Gastroesophageal sphincter (tissue), 4 donors: ENCODE results near the gene LIMS1. TPM values are rescaled to one million over a fixed set of nuclear protein-coding genes. Genes with fewer than 3 reads are reported as not detected.
"Not testable (repeated sequence)": the region's sequence is repeated elsewhere in the genome, so short reads cannot be mapped to it uniquely, and the experiment has no call there.

Experiments
- ATAC-seq: fragments of 150-250 bp; one replicate; pipeline ENCODE4 v1.9.1; 2016; ENCODE audit warnings: mild to moderate bottlenecking, moderate library complexity
- H3K27ac ChIP-seq, 4 donors: fragments of 200-600 bp; sonication (generic) in 3 of 4; 1 replicate in 3 of 4; 2 replicates in 1 of 4; pipeline ENCODE4 v1.5.1; 2016 to 2019
- H3K27me3 ChIP-seq: fragments of 200-600 bp; sonication (generic); one replicate; pipeline ENCODE4 v1.5.1; 2019
- H3K36me3 ChIP-seq, 2 donors: fragments of 200-600 bp; sonication (generic); one replicate each; pipeline ENCODE4 v1.5.1; 2019; ENCODE audit warnings: control low read depth in 1 of 2
- H3K4me1 ChIP-seq, 3 donors: fragments of 200-600 bp; sonication (generic); 1 replicate in 2 of 3; 2 replicates in 1 of 3; pipeline ENCODE4 v1.5.1; 2016 to 2019; ENCODE audit warnings: control low read depth in 2 of 3
- H3K4me3 ChIP-seq, 2 donors: fragments of 200-600 bp; sonication (generic); one replicate each; pipeline ENCODE4 v1.5.1; 2019; ENCODE audit warnings: mild to moderate bottlenecking in 1 of 2, moderate library complexity in 1 of 2
- H3K9me3 ChIP-seq, 3 donors: fragments of 200-600 bp; sonication (generic); one replicate each; pipeline ENCODE4 v1.5.1; 2017 to 2019; ENCODE audit warnings: control low read depth in 2 of 3
- EP300 ChIP-seq: sonication (generic); formaldehyde crosslinking; IDR thresholded peaks from one replicate; pipeline ENCODE4 v1.6.1; 2017; ENCODE audit warnings: antibody characterized with exemption, mild to moderate bottlenecking
- POLR2A ChIP-seq, 2 donors: fragments of 450-650 bp; IDR thresholded peaks; one replicate each; pipeline ENCODE4 v1.6.1; 2017; ENCODE audit warnings: antibody characterized with exemption in 2 of 2, mild to moderate bottlenecking in 2 of 2, moderate library complexity in 1 of 2
- POLR2AphosphoS5 ChIP-seq: sonication (generic); formaldehyde crosslinking; IDR thresholded peaks from one replicate; pipeline ENCODE4 v1.6.1; 2017; ENCODE audit warnings: antibody characterized with exemption
- WGBS, 2 donors: methylation state at CpG; one replicate each; pipeline ENCODE4 v1.1.5; 2018; ENCODE audit warnings: low coverage in 1 of 2; 5-methylcytosine and 5-hydroxymethylcytosine counted together
- total RNA-seq, 4 donors: library from RNA; depleted of rRNA; stranded (reverse); fragments of >200 nt; gene quantifications; one replicate each; pipeline ENCODE4 v1.1.0, GENCODE V29; 2016
- TF ChIP-seq, protein P1 (sequence below), 4 experiments: fragments of 200-600 bp in 2 of 4; fragments of 450-650 bp in 2 of 4; sonication (generic) in 1 of 4; IDR thresholded peaks; one replicate each; pipeline ENCODE4 v1.5.1; 2017 to 2019; ENCODE audit warnings: antibody characterized with exemption in 4 of 4, mild to moderate bottlenecking in 2 of 4, moderate library complexity in 2 of 4

The LIMS1 gene
- total RNA-seq, 4 donors from 2014 or later, result 79.6 to 119 (median 116) TPM

DNA sequence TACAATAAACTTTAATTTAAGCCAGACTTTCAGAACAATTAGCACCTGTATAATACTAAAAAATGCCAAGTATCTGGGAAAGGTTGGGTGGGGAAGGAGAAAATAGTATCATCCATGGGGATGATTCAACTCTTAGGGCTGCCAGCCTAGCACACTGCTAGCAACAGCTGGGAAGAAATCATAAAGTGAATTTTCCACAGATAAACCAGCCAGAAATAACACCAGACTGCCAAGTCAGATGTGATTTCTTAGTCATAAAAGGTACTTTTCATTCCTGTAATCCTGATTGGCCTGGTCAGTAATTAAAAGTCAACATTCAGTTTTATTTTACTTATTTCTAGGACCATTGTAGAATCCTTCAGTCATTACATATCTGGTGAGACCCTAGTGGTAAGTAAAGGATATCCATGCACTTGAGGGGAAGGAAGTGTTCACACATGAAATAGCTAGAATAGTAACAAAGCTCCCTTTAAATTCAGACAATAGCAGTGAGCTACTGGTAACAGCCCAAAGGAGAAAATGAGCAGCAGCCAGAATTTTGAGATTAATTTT is 59.4 kb downstream of the LIMS1 start:
- H3K4me1 ChIP-seq, result peaks cover 29 to 91% (median 41%) of the 10 kb centered on the region in 3 donors
- no peaks in the 10 kb centered on the region for H3K27me3 ChIP-seq
- H3K27ac ChIP-seq, result peak overlapping the region; percentile 65 to 79 (median 70)
- H3K4me3 ChIP-seq, result no peak overlapping the region
- no peaks in the 10 kb centered on the region for H3K9me3 ChIP-seq
- peak; percentile 9 for ATAC-seq
- TF ChIP-seq, protein P1, sequence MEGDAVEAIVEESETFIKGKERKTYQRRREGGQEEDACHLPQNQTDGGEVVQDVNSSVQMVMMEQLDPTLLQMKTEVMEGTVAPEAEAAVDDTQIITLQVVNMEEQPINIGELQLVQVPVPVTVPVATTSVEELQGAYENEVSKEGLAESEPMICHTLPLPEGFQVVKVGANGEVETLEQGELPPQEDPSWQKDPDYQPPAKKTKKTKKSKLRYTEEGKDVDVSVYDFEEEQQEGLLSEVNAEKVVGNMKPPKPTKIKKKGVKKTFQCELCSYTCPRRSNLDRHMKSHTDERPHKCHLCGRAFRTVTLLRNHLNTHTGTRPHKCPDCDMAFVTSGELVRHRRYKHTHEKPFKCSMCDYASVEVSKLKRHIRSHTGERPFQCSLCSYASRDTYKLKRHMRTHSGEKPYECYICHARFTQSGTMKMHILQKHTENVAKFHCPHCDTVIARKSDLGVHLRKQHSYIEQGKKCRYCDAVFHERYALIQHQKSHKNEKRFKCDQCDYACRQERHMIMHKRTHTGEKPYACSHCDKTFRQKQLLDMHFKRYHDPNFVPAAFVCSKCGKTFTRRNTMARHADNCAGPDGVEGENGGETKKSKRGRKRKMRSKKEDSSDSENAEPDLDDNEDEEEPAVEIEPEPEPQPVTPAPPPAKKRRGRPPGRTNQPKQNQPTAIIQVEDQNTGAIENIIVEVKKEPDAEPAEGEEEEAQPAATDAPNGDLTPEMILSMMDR (IDR thresholded peaks at IDR 0.05), result peak in 3 of 4 experiments; percentile 7 to 22 (median 19)
- no peak for TF ChIP-seq EP300
- H3K36me3 ChIP-seq, result no peaks in the 10 kb centered on the region

DNA sequence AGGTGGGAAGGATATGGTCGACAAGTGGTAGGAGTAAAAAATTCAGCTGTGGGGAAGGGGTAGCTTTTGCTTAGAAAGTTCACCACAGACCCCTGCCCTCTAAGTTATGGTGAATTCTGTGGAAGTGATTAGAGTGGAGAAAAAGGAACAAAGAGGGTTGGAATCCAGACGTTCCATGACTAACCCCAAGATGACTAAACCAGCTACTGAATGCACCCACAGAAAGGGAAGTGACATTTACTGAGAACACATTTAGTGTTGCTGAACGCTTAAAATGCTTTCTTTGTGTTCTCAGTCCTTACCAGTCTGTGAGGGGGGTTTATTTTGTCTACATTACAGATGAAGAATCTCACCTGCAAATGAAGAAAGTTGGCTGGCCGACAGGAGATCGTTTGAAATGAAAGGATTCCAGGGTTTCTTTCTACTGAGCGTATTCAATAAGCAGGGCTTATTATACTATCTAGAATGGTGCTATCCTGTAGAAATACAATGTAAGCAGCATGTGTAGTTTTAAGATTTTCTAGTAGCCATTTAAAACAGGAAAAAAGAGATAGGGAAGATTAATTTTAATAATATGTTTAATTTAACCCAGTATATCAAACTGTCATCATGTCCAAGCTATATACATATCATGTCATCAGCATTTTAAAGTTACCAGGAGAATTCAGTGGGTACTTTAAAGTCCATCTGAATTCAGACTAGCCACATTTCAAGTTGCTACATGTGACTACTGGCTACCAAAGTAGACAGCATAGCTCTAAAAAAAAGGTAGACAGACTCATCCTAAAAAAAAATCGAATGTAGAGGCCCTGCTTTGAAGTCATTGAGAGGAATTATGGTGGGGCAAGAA is 60.1 kb downstream of the LIMS1 start:
- peak; percentile 59 for ATAC-seq
- H3K36me3 ChIP-seq, result no peaks in the 10 kb centered on the region
- H3K27ac ChIP-seq, result peak overlapping the region; percentile 65 to 79 (median 70)
- 29 to 34% methylated on average over 7 of the region's 7 CpGs for WGBS, 2 donors
- peaks cover 29 to 84% (median 38%) of the 10 kb centered on the region in 3 donors for H3K4me1 ChIP-seq
- H3K9me3 ChIP-seq, result no peaks in the 10 kb centered on the region
- no peaks in the 10 kb centered on the region for H3K27me3 ChIP-seq
- TF ChIP-seq, protein P1 (IDR thresholded peaks at IDR 0.05), result no peak
- no peak for TF ChIP-seq POLR2A (IDR thresholded peaks at IDR 0.05)
- TF ChIP-seq EP300, result no peak
- peak; percentile 57 for TF ChIP-seq POLR2AphosphoS5
- H3K4me3 ChIP-seq, result no peak overlapping the region

DNA sequence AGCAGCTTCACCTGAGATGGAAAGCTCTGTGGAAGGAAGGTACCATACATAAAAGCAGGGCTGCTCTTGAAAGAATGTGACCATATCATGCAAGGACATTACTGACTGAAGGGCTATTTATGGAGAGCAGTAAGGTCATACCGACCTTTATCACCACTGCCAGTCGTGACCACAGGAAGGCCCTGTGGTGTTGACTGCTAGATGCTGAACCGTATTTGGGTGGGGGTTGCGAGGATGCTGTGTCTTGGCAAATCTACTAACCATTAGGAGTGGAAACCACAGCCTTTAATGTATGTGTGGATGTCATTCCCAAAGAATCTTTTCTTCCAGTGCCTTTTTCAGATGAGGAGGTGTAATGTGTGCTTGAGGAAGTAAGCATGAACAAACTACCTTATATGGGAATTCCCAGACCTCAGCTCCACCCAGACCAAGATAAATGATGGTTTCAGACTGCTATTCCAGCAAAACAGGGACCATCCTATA is 60.8 kb downstream of the LIMS1 start:
- H3K9me3 ChIP-seq, result no peaks in the 10 kb centered on the region
- no peaks in the 10 kb centered on the region for H3K36me3 ChIP-seq
- peaks cover 29 to 77% (median 33%) of the 10 kb centered on the region in 3 donors for H3K4me1 ChIP-seq
- H3K27me3 ChIP-seq, result no peaks in the 10 kb centered on the region
- H3K27ac ChIP-seq, result peak overlapping the region; percentile 65 to 79 (median 70)
- no peak overlapping the region for H3K4me3 ChIP-seq
- WGBS, 2 donors, result 45% methylated on average over 3 to 4 of the region's 4 CpGs
- TF ChIP-seq, protein P1 (IDR thresholded peaks at IDR 0.05), result no peak
- no peak for TF ChIP-seq EP300
- no peak for TF ChIP-seq POLR2AphosphoS5
- TF ChIP-seq POLR2A (IDR thresholded peaks at IDR 0.05), result no peak
- ATAC-seq, result no peak

DNA sequence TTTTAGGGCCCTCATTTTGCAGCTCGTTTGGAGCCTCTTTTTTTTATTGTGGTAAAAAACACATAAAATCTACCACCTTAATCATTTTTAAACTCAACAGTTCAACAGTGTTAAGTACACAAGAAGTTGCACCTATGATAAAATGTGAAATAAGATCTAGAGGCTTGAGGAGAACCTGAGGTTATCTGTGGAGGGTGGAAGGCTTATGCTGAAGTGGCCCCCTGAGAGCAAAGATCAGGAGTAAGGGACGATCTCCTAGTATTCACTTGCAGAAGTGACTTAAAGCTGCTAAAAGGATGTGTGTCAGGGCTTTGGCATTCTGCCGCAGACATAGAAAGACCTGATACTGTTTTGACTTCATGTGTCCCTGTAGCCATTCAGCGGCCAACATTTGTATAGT is 61.5 kb downstream of the LIMS1 start:
- WGBS, 2 donors, result 36 to 58% methylated on average over 2 to 3 of the region's 4 CpGs
- Histone ChIP-seq H3K27ac (peak overlapping the region in 2 of 4 donors; percentile 69 to 79), H3K4me1 (peaks cover 29 to 70% (median 30%) of the 10 kb centered on the region in 3 donors)
- H3K27me3 ChIP-seq, ATAC-seq, H3K36me3 ChIP-seq, H3K4me3 ChIP-seq, H3K9me3 ChIP-seq: not testable (repeated sequence)

DNA sequence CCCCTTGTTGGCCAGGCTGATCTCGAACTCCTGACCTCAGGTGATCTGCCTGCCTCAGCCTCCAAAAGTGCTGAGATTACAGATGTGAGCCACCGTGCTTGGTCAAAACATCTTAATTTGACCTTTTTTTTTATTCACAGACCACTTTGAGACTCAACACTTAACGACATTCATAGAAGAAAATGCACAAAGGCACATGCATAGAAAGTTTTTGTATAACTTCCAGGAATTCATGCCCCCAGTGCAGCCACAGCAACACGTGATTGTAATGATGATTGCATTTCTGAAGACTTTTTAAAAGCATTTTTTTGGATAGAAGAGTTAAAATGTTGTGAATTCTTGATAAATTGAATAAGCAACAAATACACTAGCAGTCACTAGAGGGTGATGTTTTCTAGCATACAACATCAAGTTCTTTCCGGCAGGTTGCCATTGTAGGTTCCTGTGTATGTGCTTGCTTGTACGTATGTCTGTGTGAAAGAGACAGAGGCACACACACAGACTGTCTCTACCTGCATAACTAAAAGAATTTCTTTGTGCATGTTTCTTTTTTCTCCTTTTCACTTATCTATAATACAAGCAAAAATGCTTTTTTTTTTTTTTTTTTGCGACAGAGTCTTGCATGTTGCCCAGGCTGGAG is 63.0 kb downstream of the LIMS1 start:
- ATAC-seq, result peak; percentile 55
- not testable (repeated sequence) for H3K9me3 ChIP-seq, H3K36me3 ChIP-seq, H3K27me3 ChIP-seq, H3K4me3 ChIP-seq, H3K27ac ChIP-seq
- H3K4me1 ChIP-seq, result peaks cover 28 to 58% (median 29%) of the 10 kb centered on the region in 3 donors
- WGBS, 2 donors, result 23 to 26% methylated on average over 5 to 7 of the region's 7 CpGs
- TF ChIP-seq, protein P1 (IDR thresholded peaks at IDR 0.05), result peak in 3 of 4 experiments; percentile 17 to 40 (median 34)

DNA sequence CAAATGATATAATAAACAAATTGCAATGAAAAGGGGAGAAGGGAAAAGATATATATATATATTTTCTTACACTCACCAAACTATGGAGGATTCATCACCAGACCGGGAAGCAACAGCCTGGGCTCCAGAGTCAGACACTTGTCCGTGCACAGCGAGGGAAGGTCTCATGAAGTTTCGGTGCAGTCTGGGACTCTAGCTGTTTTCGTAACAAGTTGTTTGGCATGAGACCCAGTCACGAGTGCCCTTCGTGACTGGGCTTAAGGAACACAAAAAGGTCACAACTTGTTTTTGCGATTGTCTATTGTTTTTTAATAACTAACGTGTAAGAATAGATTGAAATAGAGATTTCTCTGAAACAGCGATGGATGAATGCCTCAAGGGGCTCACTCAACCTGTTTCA is 66.9 kb downstream of the LIMS1 start:
- H3K27ac ChIP-seq, H3K27me3 ChIP-seq, ATAC-seq, H3K36me3 ChIP-seq, H3K4me3 ChIP-seq, H3K9me3 ChIP-seq: not testable (repeated sequence)
- 85 to 89% methylated on average over 4 to 10 of the region's 10 CpGs for WGBS, 2 donors
- H3K4me1 ChIP-seq, result peaks cover 0 to 42% (median 0%) of the 10 kb centered on the region in 3 donors
